WTC11 (cell line): ENCODE results near the gene NOC2L. TPM values are rescaled to one million over a fixed set of nuclear protein-coding genes. Genes with fewer than 3 reads are reported as not detected.

Source experiments
- ATAC-seq: fragments of 200-7000 bp; cut with Tn5 transposase; 2 replicates; pipeline ENCODE4 v1.10.0; 2021; ENCODE audit warnings: mild to moderate bottlenecking, moderate library complexity
- CTCF ChIA-PET: fragments of 300-600 bp; sonication (Branson Sonifier 250); formaldehyde crosslinking; loops from one replicate; lab custom pipeline; 2021; ENCODE audit warnings: antibody characterized with exemption; lab: Charles Lee
- POLR2A ChIA-PET: fragments of 350-600 bp; sonication (Branson Sonifier 250); formaldehyde crosslinking; loops from one replicate; lab custom pipeline; 2021; ENCODE audit warnings: antibody characterized with exemption; lab: Charles Lee
- DNase-seq: peaks from one replicate; pipeline ENCODE4 v3.0.0; 2021; ENCODE audit warnings: low spot score
- H3K27ac Mint-ChIP-seq: 2 replicates; pipeline ENCODE4 v1.8.0; 2021; ENCODE audit warnings: mixed read lengths
- H3K27me3 Mint-ChIP-seq: 2 replicates; pipeline ENCODE4 v1.8.0; 2021; ENCODE audit warnings: low read depth, mild to moderate bottlenecking, moderate library complexity, mixed read lengths
- H3K36me3 Mint-ChIP-seq: 2 replicates; pipeline ENCODE4 v1.8.0; 2021; ENCODE audit warnings: mixed read lengths
- H3K4me1 Mint-ChIP-seq: 2 replicates; pipeline ENCODE4 v1.8.0; 2022; ENCODE audit warnings: mixed read lengths
- H3K4me3 Mint-ChIP-seq: 2 replicates; pipeline ENCODE4 v1.8.0; 2021; ENCODE audit warnings: mild to moderate bottlenecking, moderate library complexity, mixed read lengths
- H3K9me3 Mint-ChIP-seq: 2 replicates; pipeline ENCODE4 v1.8.0; 2021; ENCODE audit warnings: mixed read lengths
- ARID4B ChIP-seq: sonication (generic); formaldehyde crosslinking; IDR thresholded peaks from 2 replicates; pipeline ENCODE4 v1.8.0; 2023; ENCODE audit warnings: missing genetic modification reagents, mild to moderate bottlenecking, borderline replicate concordance
- ATF1 ChIP-seq: sonication (generic); formaldehyde crosslinking; IDR thresholded peaks from 2 replicates; pipeline ENCODE4 v1.8.1; 2023; ENCODE audit warnings: mild to moderate bottlenecking, moderate library complexity, missing genetic modification reagents
- CBFB ChIP-seq: sonication (generic); formaldehyde crosslinking; IDR thresholded peaks from 2 replicates; pipeline ENCODE4 v1.8.1; 2022; ENCODE audit warnings: mild to moderate bottlenecking, low read depth, missing genetic modification reagents
- CREB1 ChIP-seq: sonication (generic); formaldehyde crosslinking; IDR thresholded peaks from 2 replicates; pipeline ENCODE4 v1.8.0; 2023; ENCODE audit warnings: mild to moderate bottlenecking, missing genetic modification reagents
- CREM ChIP-seq: sonication (generic); formaldehyde crosslinking; IDR thresholded peaks from 2 replicates; pipeline ENCODE4 v1.8.1; 2022; ENCODE audit warnings: mild to moderate bottlenecking, missing genetic modification reagents, moderate library complexity
- ELF4 ChIP-seq: sonication (generic); formaldehyde crosslinking; IDR thresholded peaks from 2 replicates; pipeline ENCODE4 v1.8.1; 2022; ENCODE audit warnings: low read depth, mild to moderate bottlenecking, moderate library complexity, missing genetic modification reagents
- FOXJ3 ChIP-seq: sonication (generic); formaldehyde crosslinking; IDR thresholded peaks from 2 replicates; pipeline ENCODE4 v1.9.0; 2021; ENCODE audit warnings: missing genetic modification reagents, mild to moderate bottlenecking, borderline replicate concordance
- IRF2 ChIP-seq: sonication (generic); formaldehyde crosslinking; IDR thresholded peaks from 2 replicates; pipeline ENCODE4 v1.8.0; 2022; ENCODE audit warnings: low read depth, missing genetic modification reagents, borderline replicate concordance
- JAZF1 ChIP-seq: fragments of 250-450 bp; sonication (Bioruptor Pico); IDR thresholded peaks from 2 replicates; pipeline ENCODE4 v1.9.0; 2021; ENCODE audit warnings: moderate library complexity, mild to moderate bottlenecking, inconsistent platforms
- KAT7 ChIP-seq: sonication (generic); formaldehyde crosslinking; IDR thresholded peaks from 2 replicates; pipeline ENCODE4 v1.8.1; 2023; ENCODE audit warnings: missing genetic modification reagents, mild to moderate bottlenecking, borderline replicate concordance
- PRDM15 ChIP-seq: sonication (generic); formaldehyde crosslinking; IDR thresholded peaks from 2 replicates; pipeline ENCODE4 v1.8.0; 2022; ENCODE audit warnings: missing genetic modification reagents
- SMAD3 ChIP-seq: sonication (generic); formaldehyde crosslinking; IDR thresholded peaks from 2 replicates; pipeline ENCODE4 v1.8.0; 2022; ENCODE audit warnings: missing genetic modification reagents, mild to moderate bottlenecking, borderline replicate concordance
- TP53 ChIP-seq: sonication (generic); formaldehyde crosslinking; IDR thresholded peaks from 2 replicates; pipeline ENCODE4 v1.8.1; 2023; ENCODE audit warnings: mild to moderate bottlenecking, missing genetic modification reagents
- USF1 ChIP-seq: sonication (generic); formaldehyde crosslinking; IDR thresholded peaks from 2 replicates; pipeline ENCODE4 v1.8.0; 2022; ENCODE audit warnings: mild to moderate bottlenecking, missing genetic modification reagents
- ZNF138 ChIP-seq: sonication (generic); formaldehyde crosslinking; conservative IDR thresholded peaks from 2 replicates; pipeline ENCODE4 v1.8.1; 2022; ENCODE audit warnings: mild to moderate bottlenecking, moderate library complexity, missing genetic modification reagents
- ZNF232 ChIP-seq: sonication (generic); formaldehyde crosslinking; IDR thresholded peaks from 2 replicates; pipeline ENCODE4 v1.8.0; 2022; ENCODE audit warnings: mild to moderate bottlenecking, missing genetic modification reagents
- ZNF396 ChIP-seq: fragments of 250-450 bp; sonication (Bioruptor Pico); IDR thresholded peaks from 2 replicates; pipeline ENCODE4 v1.8.0; 2021; ENCODE audit warnings: mild to moderate bottlenecking, moderate library complexity, borderline replicate concordance
- ZNF423 ChIP-seq: fragments of 250-450 bp; sonication (Bioruptor Pico); IDR thresholded peaks from 2 replicates; pipeline ENCODE4 v2.1.2; 2022; ENCODE audit warnings: mild to moderate bottlenecking, moderate library complexity
- total RNA-seq: library from RNA; stranded (reverse); gene quantifications from 3 replicates; pipeline ENCODE4 v1.2.3, GENCODE V29; 2021
- TF ChIP-seq, protein P1 (sequence below): sonication (generic); formaldehyde crosslinking; IDR thresholded peaks from 2 replicates; pipeline ENCODE4 v1.8.1; 2023; ENCODE audit warnings: mild to moderate bottlenecking, missing genetic modification reagents

Gene NOC2L
- total RNA-seq, 1 experiment from 2014 or later, result 182 TPM

DNA sequence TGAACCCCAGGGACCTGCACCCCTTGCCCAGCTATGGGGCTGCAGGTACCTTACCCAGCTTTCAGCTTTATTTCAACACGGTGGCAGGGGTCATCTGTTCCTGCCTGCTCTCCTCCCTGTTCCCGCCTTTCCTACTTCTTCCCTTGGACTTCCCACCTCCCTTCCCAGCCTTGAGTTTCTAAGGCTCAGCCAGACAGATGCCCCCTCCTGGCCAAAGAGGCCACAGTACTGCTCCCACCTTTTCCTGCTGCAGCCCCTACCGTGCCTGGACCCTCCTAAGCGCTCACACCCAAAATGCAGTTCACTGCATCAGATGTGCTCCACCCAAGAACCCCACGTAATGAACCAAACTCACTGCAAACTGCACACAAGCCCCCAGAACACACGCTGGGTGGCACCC lies 7.7 kb downstream of the NOC2L start:
- TF ChIP-seq JAZF1 (no peak), IRF2 (CRISPR knock-in tag) (no peak)
- H3K4me3 Mint-ChIP-seq, result no peak overlapping the region
- no peaks in the 10 kb centered on the region for H3K9me3 Mint-ChIP-seq
- no peaks in the 10 kb centered on the region for H3K27me3 Mint-ChIP-seq
- CTCF ChIA-PET, result interaction anchor here (0.6 to 2.4 kb wide), 9 partner anchors 10 to 82 kb away, joined by 3 to 28 read pairs (median 5); partner anchors contain the start of gene SAMD11
- H3K27ac Mint-ChIP-seq, result no peak overlapping the region
- H3K36me3 Mint-ChIP-seq, result peaks cover 51% of the 10 kb centered on the region
- H3K4me1 Mint-ChIP-seq, result no peaks in the 10 kb centered on the region
- ATAC-seq (peak; percentile 84), DNase-seq (peak; percentile 52)
- POLR2A ChIA-PET, result no interaction called here

- H3K27me3 Mint-ChIP-seq, result no peaks in the 10 kb centered on the region
- no peaks in the 10 kb centered on the region for H3K9me3 Mint-ChIP-seq
- DNase-seq, result no peak
- ChIA-PET CTCF (interaction anchor here (1.0 to 2.4 kb wide), 4 partner anchors 10 to 82 kb away, joined by 3 to 28 read pairs (median 4); no protein-coding TSS in a partner anchor), POLR2A (no interaction called here)
- no peak for TF ChIP-seq JAZF1
- no peak for TF ChIP-seq CBFB (CRISPR knock-in tag)
- TF ChIP-seq KAT7 (CRISPR knock-in tag), result no peak
- TF ChIP-seq ZNF396, result no peak
- no peak overlapping the region for H3K4me3 Mint-ChIP-seq
- no peak for ATAC-seq
- H3K27ac Mint-ChIP-seq, result no peak overlapping the region
- no peaks in the 10 kb centered on the region for H3K4me1 Mint-ChIP-seq
- H3K36me3 Mint-ChIP-seq, result peaks cover 48% of the 10 kb centered on the region
These were observed 8.2 kb downstream of the NOC2L start for GRCh38 chr1:950881-951280.

- TF ChIP-seq KAT7 (CRISPR knock-in tag), result no peak
- TF ChIP-seq ZNF138 (CRISPR knock-in tag), result no peak
- TF ChIP-seq PRDM15 (CRISPR knock-in tag), result no peak
- no peak for TF ChIP-seq TP53 (CRISPR knock-in tag)
- no peak for TF ChIP-seq CREB1 (CRISPR knock-in tag)
- TF ChIP-seq SMAD3, result no peak
- ATAC-seq, result no peak
- CTCF ChIA-PET, result no interaction called here
- no peaks in the 10 kb centered on the region for H3K9me3 Mint-ChIP-seq
- H3K27ac Mint-ChIP-seq, result no peak overlapping the region
- DNase-seq, result no peak
- peaks cover 2% of the 10 kb centered on the region; the same call in 1 of the 2 replicates for H3K27me3 Mint-ChIP-seq
- no peaks in the 10 kb centered on the region for H3K4me1 Mint-ChIP-seq
- no peak overlapping the region for H3K4me3 Mint-ChIP-seq
- H3K36me3 Mint-ChIP-seq, result peaks cover 45% of the 10 kb centered on the region
- POLR2A ChIA-PET, result no interaction called here
These were observed 8.8 kb downstream of the NOC2L start for GRCh38 chr1:950268-950667.

GRCh38 chr1:947958-948357 lies 11.1 kb downstream of the NOC2L start:
- no peaks in the 10 kb centered on the region for H3K9me3 Mint-ChIP-seq
- peaks cover 31% of the 10 kb centered on the region for H3K36me3 Mint-ChIP-seq
- no peak overlapping the region for H3K4me3 Mint-ChIP-seq
- ATAC-seq, result no peak
- no peak overlapping the region for H3K27ac Mint-ChIP-seq
- CTCF ChIA-PET, result no interaction called here
- POLR2A ChIA-PET, result no interaction called here
- no peaks in the 10 kb centered on the region for H3K4me1 Mint-ChIP-seq
- H3K27me3 Mint-ChIP-seq, result peaks cover 10% of the 10 kb centered on the region
- DNase-seq, result no peak
- TF ChIP-seq SMAD3, result no peak
- TF ChIP-seq ELF4 (CRISPR knock-in tag), result no peak
- no peak for TF ChIP-seq ZNF396
- TF ChIP-seq KAT7 (CRISPR knock-in tag), result no peak
- no peak for TF ChIP-seq USF1
- TF ChIP-seq FOXJ3, result no peak
- TF ChIP-seq ARID4B (CRISPR knock-in tag), result no peak
- TF ChIP-seq, protein P1, sequence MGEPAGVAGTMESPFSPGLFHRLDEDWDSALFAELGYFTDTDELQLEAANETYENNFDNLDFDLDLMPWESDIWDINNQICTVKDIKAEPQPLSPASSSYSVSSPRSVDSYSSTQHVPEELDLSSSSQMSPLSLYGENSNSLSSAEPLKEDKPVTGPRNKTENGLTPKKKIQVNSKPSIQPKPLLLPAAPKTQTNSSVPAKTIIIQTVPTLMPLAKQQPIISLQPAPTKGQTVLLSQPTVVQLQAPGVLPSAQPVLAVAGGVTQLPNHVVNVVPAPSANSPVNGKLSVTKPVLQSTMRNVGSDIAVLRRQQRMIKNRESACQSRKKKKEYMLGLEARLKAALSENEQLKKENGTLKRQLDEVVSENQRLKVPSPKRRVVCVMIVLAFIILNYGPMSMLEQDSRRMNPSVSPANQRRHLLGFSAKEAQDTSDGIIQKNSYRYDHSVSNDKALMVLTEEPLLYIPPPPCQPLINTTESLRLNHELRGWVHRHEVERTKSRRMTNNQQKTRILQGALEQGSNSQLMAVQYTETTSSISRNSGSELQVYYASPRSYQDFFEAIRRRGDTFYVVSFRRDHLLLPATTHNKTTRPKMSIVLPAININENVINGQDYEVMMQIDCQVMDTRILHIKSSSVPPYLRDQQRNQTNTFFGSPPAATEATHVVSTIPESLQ (CRISPR knock-in tag), result no peak
- no peak for TF ChIP-seq ZNF423 (CRISPR knock-in tag)
- TF ChIP-seq ATF1 (CRISPR knock-in tag), result no peak
- TF ChIP-seq CREM, result no peak
- TF ChIP-seq ZNF232, result no peak
